Activated T-cell treated with anti-CD3 and anti-CD28 coated beads, Interleukin-2, amount 50 U/mL, for 4 hours (primary cell): ENCODE measurements around the gene GPSM3. TPM values are rescaled to one million over a fixed set of nuclear protein-coding genes. Genes with fewer than 3 reads are reported as not detected.
A peak's percentile ranks its signal among the peaks of the same experiment; 100 is the strongest.
"Not testable (repeated sequence)": the region's sequence is repeated elsewhere in the genome, so short reads cannot be mapped to it uniquely, and the experiment has no call there.

Experiments used
- ATAC-seq, 2 donors: fragments of 200-7000 bp; cut with Tn5 transposase; one replicate each; pipeline ENCODE4 v1.10.0; 2021
- DNase-seq: peaks from one replicate; pipeline ENCODE4 v3.0.0-alpha.2; 2020
- H3K27me3 Mint-ChIP-seq: one replicate; pipeline ENCODE4 v1.8.0; 2021; ENCODE audit warnings: low read depth, mixed read lengths
- H3K36me3 Mint-ChIP-seq: one replicate; pipeline ENCODE4 v1.8.0; 2022; ENCODE audit warnings: mixed read lengths; ENCODE audit not compliant: insufficient read depth
- H3K4me1 Mint-ChIP-seq: one replicate; pipeline ENCODE4 v1.8.0; 2021; ENCODE audit warnings: low read depth, mixed read lengths
- H3K4me3 Mint-ChIP-seq: one replicate; pipeline ENCODE4 v1.8.0; 2021; ENCODE audit warnings: mild to moderate bottlenecking, moderate library complexity, mixed read lengths
- H3K9me3 Mint-ChIP-seq: one replicate; pipeline ENCODE4 v1.8.0; 2021; ENCODE audit warnings: mixed read lengths
- total RNA-seq, 3 donors: library from RNA; stranded (reverse); gene quantifications; one replicate each; pipeline ENCODE4 v1.2.1, GENCODE V29; 2021

The GPSM3 gene
- total RNA-seq, 3 donors from 2014 or later = 37.1 to 47.6 (median 43.4) TPM

GRCh38 chr6:32213649-32214048, 21.2 kb upstream of the GPSM3 start:
- H3K4me3 Mint-ChIP-seq = no peak overlapping the region
- no peaks in the 10 kb centered on the region for H3K9me3 Mint-ChIP-seq
- no peaks in the 10 kb centered on the region for H3K36me3 Mint-ChIP-seq
- H3K4me1 Mint-ChIP-seq = no peaks in the 10 kb centered on the region
- no peaks in the 10 kb centered on the region for H3K27me3 Mint-ChIP-seq
- DNase-seq = no peak
- ATAC-seq = no peak

GRCh38 chr6:32212076-32212760, 19.8 kb upstream of the GPSM3 start:
- Mint-ChIP-seq H3K27me3 (no peaks in the 10 kb centered on the region), H3K9me3 (no peaks in the 10 kb centered on the region), H3K36me3 (no peaks in the 10 kb centered on the region), H3K4me1 (no peaks in the 10 kb centered on the region), H3K4me3 (no peak overlapping the region)
- ATAC-seq (no peak), DNase-seq (no peak)

- DNase-seq, H3K27me3 Mint-ChIP-seq, H3K4me3 Mint-ChIP-seq, H3K4me1 Mint-ChIP-seq, ATAC-seq, H3K36me3 Mint-ChIP-seq, H3K9me3 Mint-ChIP-seq: not testable (repeated sequence)
Measured at GRCh38 chr6:32211432-32211831, 19.0 kb upstream of the GPSM3 start.

- no peak for ATAC-seq
- no peaks in the 10 kb centered on the region for H3K36me3 Mint-ChIP-seq
- H3K4me3 Mint-ChIP-seq = no peak overlapping the region
- no peaks in the 10 kb centered on the region for H3K9me3 Mint-ChIP-seq
- DNase-seq = no peak
- no peaks in the 10 kb centered on the region for H3K27me3 Mint-ChIP-seq
- no peaks in the 10 kb centered on the region for H3K4me1 Mint-ChIP-seq
Measured at GRCh38 chr6:32210191-32210601, 17.8 kb upstream of the GPSM3 start.

- no peaks in the 10 kb centered on the region for H3K36me3 Mint-ChIP-seq
- peaks cover 5% of the 10 kb centered on the region for H3K27me3 Mint-ChIP-seq
- ATAC-seq (no peak), DNase-seq (no peak)
- no peaks in the 10 kb centered on the region for H3K4me1 Mint-ChIP-seq
- no peaks in the 10 kb centered on the region for H3K9me3 Mint-ChIP-seq
- H3K4me3 Mint-ChIP-seq = no peak overlapping the region
Measured at GRCh38 chr6:32208996-32209395, 16.6 kb upstream of the GPSM3 start.

- no peaks in the 10 kb centered on the region for H3K9me3 Mint-ChIP-seq
- DNase-seq (no peak), ATAC-seq (no peak)
- H3K4me1 Mint-ChIP-seq = no peaks in the 10 kb centered on the region
- H3K4me3 Mint-ChIP-seq = no peak overlapping the region
- H3K27me3 Mint-ChIP-seq = peaks cover 5% of the 10 kb centered on the region
- H3K36me3 Mint-ChIP-seq = no peaks in the 10 kb centered on the region
Measured at GRCh38 chr6:32204268-32204715, 11.8 kb upstream of the GPSM3 start.

- DNase-seq (no peak), ATAC-seq (no peak)
- peaks cover 5% of the 10 kb centered on the region for H3K27me3 Mint-ChIP-seq
- no peaks in the 10 kb centered on the region for H3K9me3 Mint-ChIP-seq
- no peak overlapping the region for H3K4me3 Mint-ChIP-seq
- no peaks in the 10 kb centered on the region for H3K4me1 Mint-ChIP-seq
- H3K36me3 Mint-ChIP-seq = no peaks in the 10 kb centered on the region
Measured at GRCh38 chr6:32203426-32204267, 11.2 kb upstream of the GPSM3 start.

- Mint-ChIP-seq H3K9me3 (no peaks in the 10 kb centered on the region), H3K27me3 (peaks cover 5% of the 10 kb centered on the region), H3K4me1 (no peaks in the 10 kb centered on the region), H3K36me3 (no peaks in the 10 kb centered on the region), H3K4me3 (no peak overlapping the region)
- DNase-seq = no peak
- no peak for ATAC-seq
Measured at GRCh38 chr6:32202186-32202585, 9.7 kb upstream of the GPSM3 start.

GRCh38 chr6:32200711-32201475, 8.4 kb upstream of the GPSM3 start:
- DNase-seq (no peak), ATAC-seq (no peak)
- Mint-ChIP-seq H3K9me3 (no peaks in the 10 kb centered on the region), H3K4me1 (peaks cover 8% of the 10 kb centered on the region), H3K27me3 (peaks cover 5% of the 10 kb centered on the region), H3K36me3 (no peaks in the 10 kb centered on the region), H3K4me3 (no peak overlapping the region)

GRCh38 chr6:32198866-32199265, 6.4 kb upstream of the GPSM3 start:
- H3K36me3 Mint-ChIP-seq = no peaks in the 10 kb centered on the region
- no peak for DNase-seq
- no peak for ATAC-seq
- no peaks in the 10 kb centered on the region for H3K9me3 Mint-ChIP-seq
- no peaks in the 10 kb centered on the region for H3K27me3 Mint-ChIP-seq
- H3K4me3 Mint-ChIP-seq = no peak overlapping the region
- H3K4me1 Mint-ChIP-seq = peaks cover 25% of the 10 kb centered on the region

- Mint-ChIP-seq H3K4me1 (peaks cover 30% of the 10 kb centered on the region), H3K4me3 (no peak overlapping the region), H3K36me3 (no peaks in the 10 kb centered on the region), H3K9me3 (no peaks in the 10 kb centered on the region), H3K27me3 (no peaks in the 10 kb centered on the region)
- DNase-seq = no peak
- no peak for ATAC-seq
Measured at GRCh38 chr6:32198345-32198696, 5.9 kb upstream of the GPSM3 start.

GRCh38 chr6:32196682-32197616, 4.5 kb upstream of the GPSM3 start:
- no peaks in the 10 kb centered on the region for H3K36me3 Mint-ChIP-seq
- ATAC-seq (no peak), DNase-seq (no peak)
- H3K4me3 Mint-ChIP-seq = peak overlapping the region; percentile 95
- H3K27me3 Mint-ChIP-seq = no peaks in the 10 kb centered on the region
- no peaks in the 10 kb centered on the region for H3K9me3 Mint-ChIP-seq
- peaks cover 38% of the 10 kb centered on the region for H3K4me1 Mint-ChIP-seq

- Mint-ChIP-seq H3K36me3 (no peaks in the 10 kb centered on the region), H3K27me3 (no peaks in the 10 kb centered on the region), H3K9me3 (no peaks in the 10 kb centered on the region), H3K4me3 (peak overlapping the region; percentile 95), H3K4me1 (peaks cover 45% of the 10 kb centered on the region)
- DNase-seq (peak; percentile 36), ATAC-seq (peak; percentile 0 to 86)
Measured at GRCh38 chr6:32195902-32196681, 3.6 kb upstream of the GPSM3 start.
